Endothelial cell (in vitro differentiated cells): ENCODE measurements around the gene ELAVL1. TPM values are rescaled to one million over a fixed set of nuclear protein-coding genes. Genes with fewer than 3 reads are reported as not detected.

Experiments used
- DNase-seq: peaks from one replicate; pipeline ENCODE4 v3.0.0; 2021; ENCODE audit warnings: low spot score
- H3K27ac Mint-ChIP-seq: one replicate; pipeline ENCODE4 v1.8.0; 2021; ENCODE audit warnings: mixed read lengths, inconsistent platforms; ENCODE audit not compliant: unreplicated experiment
- H3K27me3 Mint-ChIP-seq: one replicate; pipeline ENCODE4 v1.8.0; 2021; ENCODE audit warnings: mild to moderate bottlenecking, moderate library complexity, mixed read lengths, inconsistent platforms; ENCODE audit not compliant: unreplicated experiment
- H3K36me3 Mint-ChIP-seq: one replicate; pipeline ENCODE4 v1.8.0; 2021; ENCODE audit warnings: mild to moderate bottlenecking, low read depth, mixed read lengths, inconsistent platforms; ENCODE audit not compliant: unreplicated experiment
- H3K4me1 Mint-ChIP-seq: one replicate; pipeline ENCODE4 v1.8.0; 2021; ENCODE audit warnings: mild to moderate bottlenecking, mixed read lengths, inconsistent platforms; ENCODE audit not compliant: unreplicated experiment
- H3K4me3 Mint-ChIP-seq: one replicate; pipeline ENCODE4 v1.8.0; 2021; ENCODE audit warnings: mild to moderate bottlenecking, mixed read lengths, inconsistent platforms; ENCODE audit not compliant: unreplicated experiment
- H3K9me3 Mint-ChIP-seq: one replicate; pipeline ENCODE4 v1.8.0; 2021; ENCODE audit warnings: mixed read lengths, inconsistent platforms; ENCODE audit not compliant: unreplicated experiment
- CTCF ChIP-seq: fragments of 200-600 bp; sonication (generic); IDR thresholded peaks from one replicate; pipeline ENCODE4 v1.5.0; 2021; ENCODE audit warnings: antibody characterized with exemption; ENCODE audit not compliant: unreplicated experiment
- long read RNA-seq: library from polyadenylated mRNA; unstranded; transcript quantifications from one replicate; pipeline ENCODE4 v2.0.0, GENCODE V29; 2020; ENCODE audit not compliant: unreplicated experiment
- total RNA-seq: library from RNA; stranded (reverse); fragmentation: NEBNext Ultra II Directional; extraction: Animal tissue kit (Norgen Biotek cat#: 25700); gene quantifications from one replicate; pipeline ENCODE4 v1.2.1, GENCODE V29; 2021; ENCODE audit not compliant: unreplicated experiment

Gene ELAVL1
- 135 TPM for total RNA-seq
- long read RNA-seq, full-length matches to known transcripts: 108 of 125 reads
- long read RNA-seq, partial matches to known transcripts: 6 of 125 reads
- long read RNA-seq, other reads (novel, unspliced or antisense): 11 of 125 reads

- DNase-seq: peak; percentile 95
- TF ChIP-seq CTCF: no peak
- peak within 1 kb of the TSS; percentile 100 for H3K4me3 Mint-ChIP-seq
- peaks cover 13% of the 10 kb centered on the region for H3K36me3 Mint-ChIP-seq
- H3K9me3 Mint-ChIP-seq: no peaks in the 10 kb centered on the region
- H3K27ac Mint-ChIP-seq: peak within 1 kb of the TSS; percentile 97
- H3K4me1 Mint-ChIP-seq: peaks cover 32% of the 10 kb centered on the region
- H3K27me3 Mint-ChIP-seq: peaks cover 9% of the 10 kb centered on the region
These were observed at the start of gene ELAVL1 for GRCh38 chr19:8005534-8006256. Gene ELAVL1, minus strand, starts transcription at chr19:8005641. Its CDS starts 13,826 bp downstream, at chr19:7991815.

DNA sequence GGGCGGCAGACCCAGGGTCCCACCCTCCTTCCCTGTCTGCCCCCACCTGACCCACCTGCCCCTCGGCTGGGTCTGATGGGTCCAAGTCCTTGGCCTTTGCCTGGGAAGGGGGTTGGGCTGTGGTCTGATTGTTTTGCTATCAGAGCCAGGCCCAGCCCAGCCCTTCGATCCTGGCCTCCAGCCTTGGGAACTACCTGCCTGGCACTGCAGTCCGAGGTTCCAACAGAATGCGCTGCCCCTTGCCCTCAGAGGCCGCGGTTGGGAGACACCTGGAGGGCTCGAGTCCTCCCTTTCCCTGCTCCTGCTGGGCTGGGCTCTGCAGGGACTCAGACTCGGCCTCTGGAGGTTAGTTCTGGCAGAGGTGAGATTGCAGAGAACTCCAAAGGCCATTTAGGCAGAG is 48.7 kb upstream of the ELAVL1 start:
- H3K27me3 Mint-ChIP-seq: peaks cover 2% of the 10 kb centered on the region
- no peak overlapping the region for H3K4me3 Mint-ChIP-seq
- H3K36me3 Mint-ChIP-seq: no peaks in the 10 kb centered on the region
- DNase-seq: no peak
- no peak overlapping the region for H3K27ac Mint-ChIP-seq
- no peaks in the 10 kb centered on the region for H3K4me1 Mint-ChIP-seq
- H3K9me3 Mint-ChIP-seq: no peaks in the 10 kb centered on the region
- no peak for TF ChIP-seq CTCF

DNA sequence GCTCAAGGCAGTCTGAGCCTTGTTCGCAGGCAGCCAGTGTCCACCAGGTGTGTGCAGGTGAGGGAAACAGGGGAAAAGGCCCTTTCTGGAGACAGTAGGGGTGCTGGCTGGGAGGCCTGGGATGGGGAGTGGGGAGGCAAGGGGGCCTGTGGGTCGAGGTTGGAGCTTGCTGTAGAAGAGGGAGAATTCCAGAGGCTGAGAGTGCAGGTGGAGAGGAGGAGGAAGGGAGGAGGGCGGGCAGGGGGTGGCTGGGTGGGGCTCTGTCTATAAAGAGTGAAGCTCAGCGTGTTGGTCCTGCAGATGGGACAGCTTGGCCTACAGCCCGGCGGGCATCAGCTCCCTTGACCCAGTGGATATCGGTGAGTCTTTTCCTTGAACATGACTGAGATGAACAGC is 47.0 kb upstream of the ELAVL1 start, which contains the start of gene CCL25:
Gene CCL25, plus strand, starts transcription at position 297 of the 396 bp plus-strand sequence. CDS start 290 bp downstream, outside the sequence.
- Mint-ChIP-seq H3K9me3 (no peaks in the 10 kb centered on the region), H3K36me3 (no peaks in the 10 kb centered on the region), H3K4me1 (no peaks in the 10 kb centered on the region), H3K4me3 (no peak within 1 kb of the TSS), H3K27ac (no peak within 1 kb of the TSS), H3K27me3 (peaks cover 2% of the 10 kb centered on the region)
- no peak for DNase-seq
- TF ChIP-seq CTCF: no peak

DNA sequence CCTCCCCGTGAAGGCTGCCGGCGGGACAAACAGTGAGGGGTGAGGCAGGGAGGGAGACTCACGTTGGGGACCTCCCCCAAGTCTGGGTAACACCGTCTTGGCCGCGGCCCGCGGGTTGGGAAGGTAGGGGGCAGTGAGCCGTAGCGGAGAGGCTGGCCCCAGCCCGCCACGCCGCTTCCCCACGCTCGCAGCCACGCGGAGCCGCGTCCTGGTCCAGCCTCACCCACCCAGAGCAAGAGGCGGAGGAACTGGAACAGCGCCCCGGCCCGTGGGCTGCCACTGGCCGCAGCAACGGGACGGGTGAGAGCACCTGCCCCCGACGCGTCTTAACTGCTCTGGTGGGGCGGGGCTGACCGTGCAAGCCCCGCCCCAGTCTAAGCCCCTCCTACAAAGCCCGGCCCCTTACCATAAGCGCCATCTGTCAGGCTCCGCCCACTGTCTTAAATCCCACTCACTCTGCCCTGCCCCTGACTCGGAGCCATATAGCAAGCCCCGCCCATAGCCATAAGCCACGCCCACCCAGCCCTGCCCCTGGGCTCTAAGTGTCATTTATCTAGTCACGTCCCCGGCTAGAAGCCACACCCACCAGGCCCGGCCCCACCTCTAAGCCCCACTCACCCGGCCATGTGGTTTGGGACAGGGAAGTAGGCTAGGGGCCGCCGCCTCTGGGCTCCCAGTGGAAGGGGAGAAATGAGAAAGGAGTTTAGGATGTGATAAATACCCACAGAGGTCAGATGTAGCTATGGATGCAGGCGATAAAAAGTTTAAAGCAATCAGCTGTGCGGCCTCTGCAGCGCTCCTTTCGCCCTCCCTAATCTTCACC is 45.0 kb upstream of the ELAVL1 start:
- no peak for TF ChIP-seq CTCF
- H3K4me3 Mint-ChIP-seq: no peak overlapping the region
- no peaks in the 10 kb centered on the region for H3K36me3 Mint-ChIP-seq
- H3K4me1 Mint-ChIP-seq: no peaks in the 10 kb centered on the region
- H3K27ac Mint-ChIP-seq: no peak overlapping the region
- H3K9me3 Mint-ChIP-seq: no peaks in the 10 kb centered on the region
- DNase-seq: peak; percentile 84
- H3K27me3 Mint-ChIP-seq: peaks cover 2% of the 10 kb centered on the region
